GM12864 (cell line): ENCODE results near the gene ALX4.

Experiments
- DNase-seq: peaks from one replicate; pipeline ENCODE4 v3.0.0-alpha.2; 2011; ENCODE audit warnings: low read depth
- H3K4me3 ChIP-seq: 2 replicates; pipeline ENCODE4 v1.5.1; 2011; ENCODE audit warnings: mild to moderate bottlenecking, low read depth, low read length, control low read depth
- TF ChIP-seq, protein P1 (sequence below): IDR thresholded peaks from 2 replicates; pipeline ENCODE4 v1.5.1; 2011; ENCODE audit warnings: low read depth, mild to moderate bottlenecking, moderate library complexity, low read length, control low read depth, inconsistent platforms; ENCODE audit errors: missing control alignments

The ALX4 gene

DNA sequence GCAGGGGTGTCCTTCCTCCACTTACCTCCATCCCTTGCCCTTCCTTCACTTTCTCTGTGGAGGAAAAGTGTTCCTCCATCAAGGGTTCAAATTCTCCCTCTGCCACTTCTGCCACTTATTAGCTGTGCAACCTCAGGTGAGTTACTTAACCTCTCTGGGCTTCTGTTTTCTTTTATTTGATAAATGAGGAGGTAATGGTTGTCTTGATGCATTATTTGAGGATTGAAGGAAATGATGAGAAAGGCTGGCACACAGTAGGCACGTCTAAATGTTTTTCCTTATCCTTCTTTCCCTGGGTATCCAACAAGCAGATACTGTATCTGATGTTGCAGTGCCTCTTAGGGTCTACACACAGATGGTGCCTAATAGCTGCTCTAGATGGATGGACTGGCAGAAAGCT is 14.3 kb upstream of the ALX4 start:
- DNase-seq = no peak
- TF ChIP-seq, protein P1, sequence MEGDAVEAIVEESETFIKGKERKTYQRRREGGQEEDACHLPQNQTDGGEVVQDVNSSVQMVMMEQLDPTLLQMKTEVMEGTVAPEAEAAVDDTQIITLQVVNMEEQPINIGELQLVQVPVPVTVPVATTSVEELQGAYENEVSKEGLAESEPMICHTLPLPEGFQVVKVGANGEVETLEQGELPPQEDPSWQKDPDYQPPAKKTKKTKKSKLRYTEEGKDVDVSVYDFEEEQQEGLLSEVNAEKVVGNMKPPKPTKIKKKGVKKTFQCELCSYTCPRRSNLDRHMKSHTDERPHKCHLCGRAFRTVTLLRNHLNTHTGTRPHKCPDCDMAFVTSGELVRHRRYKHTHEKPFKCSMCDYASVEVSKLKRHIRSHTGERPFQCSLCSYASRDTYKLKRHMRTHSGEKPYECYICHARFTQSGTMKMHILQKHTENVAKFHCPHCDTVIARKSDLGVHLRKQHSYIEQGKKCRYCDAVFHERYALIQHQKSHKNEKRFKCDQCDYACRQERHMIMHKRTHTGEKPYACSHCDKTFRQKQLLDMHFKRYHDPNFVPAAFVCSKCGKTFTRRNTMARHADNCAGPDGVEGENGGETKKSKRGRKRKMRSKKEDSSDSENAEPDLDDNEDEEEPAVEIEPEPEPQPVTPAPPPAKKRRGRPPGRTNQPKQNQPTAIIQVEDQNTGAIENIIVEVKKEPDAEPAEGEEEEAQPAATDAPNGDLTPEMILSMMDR = no peak
- H3K4me3 ChIP-seq = no peak overlapping the region

DNA sequence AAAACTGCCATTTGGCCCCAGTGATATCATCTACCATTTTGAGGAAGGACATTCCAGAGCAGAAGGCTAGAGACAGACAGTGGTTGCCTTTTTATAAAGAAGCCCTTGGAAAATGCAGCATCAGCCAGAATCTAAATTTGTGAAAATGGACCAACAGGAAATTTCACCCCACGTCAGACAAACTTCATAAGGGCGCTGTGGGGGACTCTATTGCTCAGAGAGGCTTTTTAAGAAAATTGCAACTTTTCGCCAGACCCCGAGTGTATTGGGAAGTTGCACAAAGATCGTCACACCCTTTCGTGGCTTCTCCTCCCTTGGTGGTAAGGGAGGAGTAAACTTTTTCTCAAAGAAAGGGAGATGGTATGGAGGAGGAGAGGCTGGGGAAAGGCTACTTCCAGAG is 12.3 kb upstream of the ALX4 start:
- TF ChIP-seq, protein P1 = no peak
- DNase-seq = no peak

DNA sequence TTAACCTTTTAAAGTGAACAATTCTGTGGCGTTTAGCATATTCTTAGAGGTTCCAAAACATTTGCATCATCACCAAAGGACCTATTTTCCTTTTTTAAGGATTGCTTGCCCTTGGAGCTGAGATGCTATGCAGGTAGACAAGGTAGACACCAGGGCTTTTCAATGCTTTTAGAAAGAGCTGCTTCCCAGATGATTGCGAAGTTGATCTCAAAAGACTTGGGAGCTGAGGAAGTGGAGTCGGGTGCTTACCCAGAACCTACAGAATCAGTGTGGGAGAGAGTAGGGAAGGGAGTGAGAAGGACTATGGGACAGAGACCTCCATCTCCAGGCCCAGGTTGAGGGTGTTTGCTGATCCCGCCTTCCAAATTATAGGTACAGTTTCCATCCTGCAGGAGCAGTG is 11.1 kb upstream of the ALX4 start:
- no peak overlapping the region for H3K4me3 ChIP-seq
- TF ChIP-seq, protein P1 = no peak
- DNase-seq = no peak

More for the DNA sequence above, 12.3 kb upstream of the ALX4 start:
- H3K4me3 ChIP-seq = no peak overlapping the region

DNA sequence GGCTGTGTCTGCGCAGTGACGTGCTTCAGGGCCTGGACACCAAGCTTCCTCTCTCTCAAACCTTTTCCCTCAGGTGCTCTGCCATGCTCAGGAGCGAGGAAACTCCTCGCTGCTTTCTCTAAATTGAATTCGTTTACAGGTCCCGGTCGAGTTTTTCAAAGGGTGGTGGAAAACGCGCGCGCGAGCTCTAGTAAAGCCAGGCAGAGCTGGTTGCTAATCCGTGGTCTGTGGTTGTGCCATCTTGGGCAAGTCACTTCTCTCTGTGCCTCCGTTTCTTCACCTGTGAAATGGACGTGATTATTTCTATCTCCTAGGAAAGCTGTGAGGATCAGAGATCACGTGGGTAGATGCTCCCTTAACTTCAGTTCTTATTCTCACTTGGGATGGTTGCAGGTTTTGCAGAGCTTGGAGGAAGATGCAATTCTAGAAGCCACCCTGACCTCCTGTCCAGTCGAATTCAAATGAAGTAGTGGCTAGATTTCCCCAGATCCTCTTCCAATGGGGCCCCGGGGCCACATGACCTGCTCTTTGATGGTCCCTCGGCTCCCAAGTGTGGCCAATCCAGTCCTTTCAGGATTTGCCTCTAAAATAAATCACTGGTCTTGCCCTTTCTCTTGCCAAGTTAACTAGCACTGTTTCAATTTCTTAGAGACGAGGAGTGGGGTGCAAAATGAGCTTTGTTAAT is 10.5 kb upstream of the ALX4 start:
- no peak for DNase-seq
- no peak overlapping the region for H3K4me3 ChIP-seq
- TF ChIP-seq, protein P1 = no peak

DNA sequence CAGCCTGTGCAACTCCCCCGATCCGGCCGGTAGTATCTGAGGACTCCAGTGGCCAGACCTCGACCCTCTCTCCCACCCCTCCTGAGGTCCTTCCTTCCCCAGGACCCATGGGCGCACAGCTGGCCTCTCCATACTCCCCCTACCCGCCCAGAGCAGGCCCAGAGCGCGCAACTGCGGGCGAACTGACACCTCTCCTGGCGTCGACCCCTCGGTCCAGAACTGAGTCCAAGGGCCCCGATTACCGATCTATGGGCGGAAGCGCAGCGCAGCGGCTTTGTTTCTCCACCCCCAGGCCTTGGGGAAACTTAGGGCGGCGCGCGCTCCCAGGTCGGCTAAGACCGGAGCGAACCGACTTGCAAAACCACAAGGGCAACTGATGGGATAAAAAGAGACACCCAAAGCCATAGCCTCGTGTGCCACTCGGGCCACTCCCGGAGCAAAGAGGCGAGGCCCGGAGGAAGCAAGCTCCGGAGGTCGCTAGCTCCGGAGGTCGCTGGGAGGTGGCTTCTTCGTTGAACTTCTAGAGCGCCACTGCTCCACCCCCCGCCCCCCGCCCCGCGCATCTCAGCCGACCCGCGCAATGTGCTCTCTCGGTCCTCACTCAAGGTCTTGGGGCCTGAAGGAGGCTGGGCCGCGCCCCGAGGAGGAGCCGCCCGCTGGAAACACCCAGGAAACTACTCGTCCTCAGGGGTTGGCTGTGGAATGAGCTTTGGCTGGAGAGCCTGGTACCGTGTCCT is 9.8 kb upstream of the ALX4 start:
- DNase-seq = no peak
- no peak overlapping the region for H3K4me3 ChIP-seq
- TF ChIP-seq, protein P1 = no peak

DNA sequence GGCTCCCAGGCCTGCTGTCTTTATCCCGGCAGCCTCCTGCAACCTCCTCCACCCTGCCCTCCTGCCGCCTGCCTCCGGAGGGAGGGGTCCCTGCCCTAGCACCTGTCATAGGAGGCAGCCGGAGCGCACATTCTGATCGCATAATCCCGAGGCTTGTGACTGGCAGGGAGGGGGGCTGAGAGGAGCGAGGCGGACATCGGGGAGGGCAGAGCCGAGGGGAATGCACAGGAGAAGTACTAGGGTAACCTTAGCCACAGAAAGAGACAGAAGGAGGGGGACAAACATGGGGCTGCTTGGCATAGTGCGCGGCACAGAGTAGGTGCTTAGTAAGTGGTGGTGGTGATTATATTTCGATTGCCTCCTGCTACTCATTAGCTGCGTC is 9.2 kb upstream of the ALX4 start:
- TF ChIP-seq, protein P1 = no peak
- DNase-seq = no peak
- no peak overlapping the region for H3K4me3 ChIP-seq
